K562 (cell line): Measurements from ENCODE around the gene ADAD1. TPM values are rescaled to one million over a fixed set of nuclear protein-coding genes. Genes with fewer than 3 reads are reported as not detected.

Experiments
- ATAC-seq: fragments of 200-7000 bp; cut with Tn5 transposase; 3 replicates; pipeline ENCODE4 v1.9.1; 2020; ENCODE audit warnings: moderate library complexity
- BruUV-seq: library from RNA; stranded (reverse); fragments of 400-500 nt; replicated peaks from 2 replicates; lab custom pipeline; 2021; lab: Mats Ljungman, UMichigan
- CTCF ChIA-PET: fragments of 300-600 bp; formaldehyde crosslinking; extraction: SDS; loops from one replicate; lab custom pipeline; 2021; ENCODE audit warnings: low intra/inter-chr PET ratio; lab: Yijun Ruan, JAX
- POLR2A ChIA-PET: fragments of 300-600, 350-650 bp; sonication (Branson Sonifier 250); formaldehyde crosslinking; extraction: SDS; loops from one replicate; lab custom pipeline; 2021; ENCODE audit warnings: antibody characterized with exemption, inconsistent platforms; lab: Yijun Ruan, JAX
- DNase-seq, 4 experiments: peaks; one replicate each; pipeline versions ENCODE4 v3.0.0 to v3.0.0-alpha.2; 2011 to 2018; ENCODE audit warnings: low spot score in 3 of 4, mixed read lengths in 3 of 4; ENCODE audit errors: extremely low read depth in 1 of 4
- FAIRE-seq: peaks from 2 replicates; lab custom pipeline; 2011; peaks lifted over from hg19 to GRCh38; lab: Jason Lieb, UNC
- H2AFZ ChIP-seq: 2 replicates; pipeline ENCODE4 v1.6.0; 2011; ENCODE audit warnings: low read depth, low read length, control low read depth, inconsistent platforms
- H3K27ac ChIP-seq: fragments of 200-600 bp; 3 replicates; pipeline ENCODE4 v1.8.0; 2011; ENCODE audit warnings: low read depth, mild to moderate bottlenecking, control low read depth, inconsistent platforms, low read length, moderate library complexity, mixed read lengths; ENCODE audit errors: extremely low read depth
- H3K27me3 ChIP-seq, 2 experiments: fragments of 300-600 bp in 1 of 2; 2 replicates in 1 of 2; 3 replicates in 1 of 2; pipeline versions ENCODE4 v1.6.0 to v1.8.0; 2011; ENCODE audit warnings: inconsistent platforms in 2 of 2, low read length in 2 of 2, mild to moderate bottlenecking in 1 of 2, mixed read lengths in 1 of 2, moderate library complexity in 1 of 2; ENCODE audit not compliant: control insufficient read depth in 2 of 2, insufficient read depth in 2 of 2
- H3K36me3 ChIP-seq: fragments of 300-600 bp; 3 replicates; pipeline ENCODE4 v1.8.0; 2011; ENCODE audit warnings: mild to moderate bottlenecking, low read length, inconsistent platforms; ENCODE audit not compliant: control insufficient read depth, insufficient read depth
- H3K4me1 ChIP-seq, 2 experiments: fragments of 200-600 bp in 1 of 2; replicated peaks in 1 of 2; 2 replicates in 1 of 2; 3 replicates in 1 of 2; pipeline versions ENCODE4 v1.5.1 to v1.8.0; 2011; ENCODE audit warnings: inconsistent platforms in 2 of 2, low read length in 2 of 2, mild to moderate bottlenecking in 1 of 2, mixed read lengths in 1 of 2, moderate library complexity in 1 of 2; ENCODE audit not compliant: control insufficient read depth in 2 of 2, insufficient read depth in 2 of 2
- H3K4me2 ChIP-seq: 2 replicates; pipeline ENCODE4 v1.6.1; 2011; ENCODE audit warnings: low read length, control low read depth, inconsistent platforms, mixed read lengths; ENCODE audit not compliant: insufficient read depth
- H3K4me3 ChIP-seq: fragments of 200-600 bp; sonication (generic), shearing (Covaris generic); 2 replicates; pipeline ENCODE4 v1.5.1; 2016; ENCODE audit warnings: control low read depth, inconsistent platforms
- H3K79me2 ChIP-seq: fragments of 200-600 bp; 3 replicates; pipeline ENCODE4 v1.8.0; 2011; ENCODE audit warnings: low read length, inconsistent platforms; ENCODE audit not compliant: control insufficient read depth, insufficient read depth
- H3K9ac ChIP-seq, 2 experiments: 2 replicates each; pipeline versions ENCODE4 v1.6.0 to v1.6.1; 2011; ENCODE audit warnings: low read depth in 2 of 2, low read length in 2 of 2, control low read depth in 1 of 2, inconsistent platforms in 1 of 2, mild to moderate bottlenecking in 1 of 2, mixed read lengths in 1 of 2; ENCODE audit not compliant: insufficient read depth in 1 of 2
- H3K9me1 ChIP-seq: one replicate; pipeline ENCODE4 v1.6.0; 2011; ENCODE audit warnings: inconsistent platforms, mild to moderate bottlenecking, low read length, moderate library complexity; ENCODE audit not compliant: control insufficient read depth, insufficient read depth
- H3K9me3 ChIP-seq: replicated peaks from 2 replicates; pipeline ENCODE4 v1.5.1; 2011; ENCODE audit warnings: low read depth, low read length, inconsistent platforms; ENCODE audit not compliant: control insufficient read depth, insufficient read depth
- H4K20me1 ChIP-seq: replicated peaks from 2 replicates; pipeline ENCODE4 v1.6.1; 2011; ENCODE audit warnings: low read length, inconsistent platforms, mixed read lengths; ENCODE audit not compliant: control insufficient read depth, insufficient read depth
- COPS2 ChIP-seq: fragments of 450-650 bp; conservative IDR thresholded peaks from 2 replicates; pipeline ENCODE4 v1.6.1; 2016; ENCODE audit warnings: mild to moderate bottlenecking, moderate library complexity
- MCM2 ChIP-seq: fragments of 450-650 bp; IDR thresholded peaks from 2 replicates; pipeline ENCODE4 v1.6.1; 2017; ENCODE audit warnings: low read depth, mild to moderate bottlenecking
- PYGO2 ChIP-seq: fragments of 450-650 bp; IDR thresholded peaks from 2 replicates; pipeline ENCODE4 v1.6.1; 2016; ENCODE audit warnings: mild to moderate bottlenecking, missing genetic modification characterization, moderate library complexity, missing compliant biosample characterization
- SIN3A ChIP-seq, 2 experiments: fragments of 150-350 bp in 1 of 2; IDR thresholded peaks; 2 replicates each; pipeline ENCODE4 v1.6.1; 2011 to 2016; ENCODE audit warnings: borderline replicate concordance in 2 of 2, low read depth in 2 of 2, low read length in 2 of 2, mild to moderate bottlenecking in 2 of 2, moderate library complexity in 2 of 2; ENCODE audit not compliant: control insufficient read depth in 1 of 2
- ZFP1 ChIP-seq: fragments of 450-650 bp; formaldehyde crosslinking; IDR thresholded peaks from 2 replicates; pipeline ENCODE4 v1.4.0; 2020; ENCODE audit warnings: mild to moderate bottlenecking, mixed read lengths
- ZFP36 ChIP-seq: fragments of 150-350 bp; IDR thresholded peaks from 2 replicates; pipeline ENCODE4 v1.6.1; 2018; ENCODE audit warnings: low read length, low read depth; ENCODE audit not compliant: partially characterized antibody
- ZNF324 ChIP-seq: fragments of 250-450 bp; sonication (Bioruptor Pico); IDR thresholded peaks from 2 replicates; pipeline ENCODE4 v1.4.0; 2020; ENCODE audit warnings: mild to moderate bottlenecking
- ZNF778 ChIP-seq: fragments of 450-650 bp; formaldehyde crosslinking; IDR thresholded peaks from 2 replicates; pipeline ENCODE4 v1.4.0; 2020; ENCODE audit warnings: mild to moderate bottlenecking, moderate library complexity
- WGBS: fragments of 100-300 bp; shearing (Covaris generic); methylation state at CpG from one replicate; pipeline ENCODE4 v1.1.6; 2016; ENCODE audit warnings: low coverage, mixed read lengths; ENCODE audit not compliant: insufficient coverage; ENCODE audit errors: missing lambda C conversion rate; 5-methylcytosine and 5-hydroxymethylcytosine counted together
- in situ Hi-C: fragments of 300-500 bp; cut with MboI; formaldehyde crosslinking; loops from 4 replicates; pipeline ENCODE4 v1.15.0; 2018; ENCODE audit warnings: inconsistent platforms, mixed read lengths
- intact Hi-C: fragments of 100-400 bp; cut with micrococcal nuclease; formaldehyde crosslinking; loops from 2 replicates; pipeline ENCODE4 v1.14.2; 2022
- polyA plus RNA-seq, 8 experiments: library from polyadenylated mRNA; depleted of rRNA in 4 of 8; stranded (reverse) in 5 of 8; unstranded in 3 of 8; fragments of >200 nt; fragmentation: Nextera tagmentation in 2 of 8; fragmentation: Illumina TruSeq in 1 of 8; extraction: Ambion mirVana in 2 of 8; extraction: Trizol in 1 of 8; gene quantifications; 2 replicates each; pipeline versions ENCODE4 v1.2.1 to v1.2.3, GENCODE V29; 2011 to 2014; ENCODE audit warnings: inconsistent platforms in 1 of 8, missing spikeins in 1 of 8
- total RNA-seq, 7 experiments: library from RNA; depleted of rRNA in 6 of 7; stranded (reverse); fragments of >200 nt in 6 of 7; fragmentation: Illumina TruSeq in 2 of 7; extraction: Trizol in 2 of 7; gene quantifications; 2 replicates each; pipeline versions ENCODE4 v1.2.1 to v1.2.3, GENCODE V29; 2011 to 2021; ENCODE audit warnings: low replicate concordance in 1 of 7
- TF ChIP-seq, protein P1 (sequence below), 2 experiments: fragments of 450-650 bp; IDR thresholded peaks; 2 replicates each; pipeline ENCODE4 v1.6.1; 2016

The ADAD1 gene
- total and polyA plus RNA-seq, 9 of the 15 experiments (the other 6 are each of a cell fraction or from before 2014, with no cell fraction given) = not detected

GRCh38 chr4:122434285-122434684 lies 55.5 kb downstream of the ADAD1 start:
- ChIA-PET POLR2A (interaction anchor here (0.6 to 0.7 kb wide), 2 partner anchors 49 to 131 kb away, joined by 3 read pairs; no protein-coding TSS in a partner anchor), CTCF (no interaction called here)
- Histone ChIP-seq H3K79me2 (no peaks in the 10 kb centered on the region), H3K9me1 (no peaks in the 10 kb centered on the region), H3K4me3 (no peak overlapping the region), H3K4me1 (no peaks in the 10 kb centered on the region), H2AFZ (no peak overlapping the region), H3K27ac (no peak overlapping the region), H3K9ac (no peak overlapping the region), H3K36me3 (no peaks in the 10 kb centered on the region), H3K27me3 (no peaks in the 10 kb centered on the region; a peak in 2 of 5 replicates), H3K4me2 (no peak overlapping the region), H4K20me1 (no peaks in the 10 kb centered on the region), H3K9me3 (no peaks in the 10 kb centered on the region)
- intact Hi-C loops (no loop called here), in situ Hi-C loops (no loop called here)
- BruUV-seq = no TSS peak
- TF ChIP-seq SIN3A (IDR thresholded peaks at IDR 0.05; ENCODE audit: borderline replicate concordance in 2 of 2, control insufficient read depth in 1 of 2, low read depth in 2 of 2, low read length in 2 of 2) (no peak), MCM2 (no peak), ZNF778 (CRISPR knock-in tag) (no peak), ZNF324 (CRISPR knock-in tag) (no peak), COPS2 (no peak), ZFP1 (CRISPR knock-in tag) (no peak), ZFP36 (no peak), PYGO2 (tag) (no peak)
- TF ChIP-seq, protein P1, sequence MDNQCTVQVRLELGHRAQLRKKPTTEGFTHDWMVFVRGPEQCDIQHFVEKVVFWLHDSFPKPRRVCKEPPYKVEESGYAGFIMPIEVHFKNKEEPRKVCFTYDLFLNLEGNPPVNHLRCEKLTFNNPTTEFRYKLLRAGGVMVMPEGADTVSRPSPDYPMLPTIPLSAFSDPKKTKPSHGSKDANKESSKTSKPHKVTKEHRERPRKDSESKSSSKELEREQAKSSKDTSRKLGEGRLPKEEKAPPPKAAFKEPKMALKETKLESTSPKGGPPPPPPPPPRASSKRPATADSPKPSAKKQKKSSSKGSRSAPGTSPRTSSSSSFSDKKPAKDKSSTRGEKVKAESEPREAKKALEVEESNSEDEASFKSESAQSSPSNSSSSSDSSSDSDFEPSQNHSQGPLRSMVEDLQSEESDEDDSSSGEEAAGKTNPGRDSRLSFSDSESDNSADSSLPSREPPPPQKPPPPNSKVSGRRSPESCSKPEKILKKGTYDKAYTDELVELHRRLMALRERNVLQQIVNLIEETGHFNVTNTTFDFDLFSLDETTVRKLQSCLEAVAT (IDR thresholded peaks at IDR 0.05) = no peak
- DNase-seq (no peak), FAIRE-seq (no peak), ATAC-seq (no peak)
- 22% methylated on average over 3 of the region's 3 CpGs for WGBS
